ENCODE data around the gene SPRR4.

SPRR4 gene

GRCh38 chr1:152951711-152952110, 18.7 kb upstream of the SPRR4 start:
- no peaks in the 10 kb centered on the region for H3K9me3 ChIP-seq (ENCODE audit: low read length)
- H3K9ac ChIP-seq (ENCODE audit: low read length): no peak overlapping the region
- H3K4me1 ChIP-seq (ENCODE audit: insufficient read depth, low read length): no peaks in the 10 kb centered on the region

GRCh38 chr1:152953761-152954160, 16.7 kb upstream of the SPRR4 start:
- no peaks in the 10 kb centered on the region for H3K36me3 ChIP-seq (ENCODE audit: insufficient read depth, low read length)
- H3K9ac ChIP-seq (ENCODE audit: low read length): no peak overlapping the region
- H3K9me3 ChIP-seq (ENCODE audit: low read length): no peaks in the 10 kb centered on the region
- H3K27ac ChIP-seq (ENCODE audit: low read depth, low read length): no peak overlapping the region
- no peak overlapping the region for H3K4me3 ChIP-seq (ENCODE audit: low read depth in 1 of 2, low read length in 2 of 2)
- no peaks in the 10 kb centered on the region for H3K27me3 ChIP-seq (ENCODE audit: control insufficient read depth in 1 of 2, insufficient read depth in 2 of 2, low read length in 2 of 2)
- H3K4me1 ChIP-seq (ENCODE audit: insufficient read depth, low read length): no peaks in the 10 kb centered on the region

More at GRCh38 chr1:152951711-152952110, 18.7 kb upstream of the SPRR4 start:
- H3K27me3 ChIP-seq (ENCODE audit: control insufficient read depth in 1 of 2, insufficient read depth in 2 of 2, low read length in 2 of 2): no peaks in the 10 kb centered on the region
- no peak overlapping the region for H3K27ac ChIP-seq (ENCODE audit: low read depth, low read length)
- no peaks in the 10 kb centered on the region for H3K36me3 ChIP-seq (ENCODE audit: insufficient read depth, low read length)
- H3K4me3 ChIP-seq (ENCODE audit: low read depth in 1 of 2, low read length in 2 of 2): no peak overlapping the region

- Histone ChIP-seq H3K4me1 (ENCODE audit: insufficient read depth, low read length) (no peaks in the 10 kb centered on the region), H3K27ac (ENCODE audit: low read depth, low read length) (no peak overlapping the region), H3K4me3 (ENCODE audit: low read depth in 1 of 2, low read length in 2 of 2) (no peak overlapping the region)
Measured at GRCh38 chr1:152954436-152954835, 16.0 kb upstream of the SPRR4 start.

GRCh38 chr1:152957561-152957960, 12.9 kb upstream of the SPRR4 start:
- no peak overlapping the region for H3K4me3 ChIP-seq (ENCODE audit: low read depth in 1 of 2, low read length in 2 of 2)

More at GRCh38 chr1:152954436-152954835, 16.0 kb upstream of the SPRR4 start:
- Histone ChIP-seq H3K27me3 (ENCODE audit: control insufficient read depth in 1 of 2, insufficient read depth in 2 of 2, low read length in 2 of 2) (no peaks in the 10 kb centered on the region), H3K9me3 (ENCODE audit: low read length) (no peaks in the 10 kb centered on the region), H3K9ac (ENCODE audit: low read length) (no peak overlapping the region), H3K36me3 (ENCODE audit: insufficient read depth, low read length) (no peaks in the 10 kb centered on the region)

GRCh38 chr1:152959273-152959672, 11.2 kb upstream of the SPRR4 start:
- Histone ChIP-seq H3K4me3 (ENCODE audit: low read depth in 1 of 2, low read length in 2 of 2) (no peak overlapping the region), H3K36me3 (ENCODE audit: insufficient read depth, low read length) (no peaks in the 10 kb centered on the region), H3K27ac (ENCODE audit: low read depth, low read length) (no peak overlapping the region), H3K9me3 (ENCODE audit: low read length) (no peaks in the 10 kb centered on the region), H3K4me1 (ENCODE audit: insufficient read depth, low read length) (no peaks in the 10 kb centered on the region), H3K9ac (ENCODE audit: low read length) (no peak overlapping the region), H3K27me3 (ENCODE audit: control insufficient read depth in 1 of 2, insufficient read depth in 2 of 2, low read length in 2 of 2) (no peaks in the 10 kb centered on the region)

More at GRCh38 chr1:152957561-152957960, 12.9 kb upstream of the SPRR4 start:
- Histone ChIP-seq H3K27me3 (ENCODE audit: control insufficient read depth in 1 of 2, insufficient read depth in 2 of 2, low read length in 2 of 2) (no peaks in the 10 kb centered on the region), H3K9me3 (ENCODE audit: low read length) (no peaks in the 10 kb centered on the region), H3K27ac (ENCODE audit: low read depth, low read length) (no peak overlapping the region), H3K4me1 (ENCODE audit: insufficient read depth, low read length) (no peaks in the 10 kb centered on the region), H3K9ac (ENCODE audit: low read length) (no peak overlapping the region), H3K36me3 (ENCODE audit: insufficient read depth, low read length) (no peaks in the 10 kb centered on the region)

- H3K27ac ChIP-seq (ENCODE audit: low read depth, low read length): no peak overlapping the region
Measured at GRCh38 chr1:152959801-152960451, 10.5 kb upstream of the SPRR4 start.

GRCh38 chr1:152960452-152961044, 9.9 kb upstream of the SPRR4 start:
- H3K27me3 ChIP-seq (ENCODE audit: control insufficient read depth in 1 of 2, insufficient read depth in 2 of 2, low read length in 2 of 2): no peaks in the 10 kb centered on the region
- H3K9ac ChIP-seq (ENCODE audit: low read length): no peak overlapping the region
- no peaks in the 10 kb centered on the region for H3K36me3 ChIP-seq (ENCODE audit: insufficient read depth, low read length)
- H3K4me1 ChIP-seq (ENCODE audit: insufficient read depth, low read length): no peaks in the 10 kb centered on the region
- H3K9me3 ChIP-seq (ENCODE audit: low read length): no peaks in the 10 kb centered on the region
- no peak overlapping the region for H3K4me3 ChIP-seq (ENCODE audit: low read depth in 1 of 2, low read length in 2 of 2)
- no peak overlapping the region for H3K27ac ChIP-seq (ENCODE audit: low read depth, low read length)

More at GRCh38 chr1:152959801-152960451, 10.5 kb upstream of the SPRR4 start:
- H3K9me3 ChIP-seq (ENCODE audit: low read length): no peaks in the 10 kb centered on the region
- H3K27me3 ChIP-seq (ENCODE audit: control insufficient read depth in 1 of 2, insufficient read depth in 2 of 2, low read length in 2 of 2): no peaks in the 10 kb centered on the region
- no peaks in the 10 kb centered on the region for H3K36me3 ChIP-seq (ENCODE audit: insufficient read depth, low read length)
- H3K9ac ChIP-seq (ENCODE audit: low read length): no peak overlapping the region
- no peaks in the 10 kb centered on the region for H3K4me1 ChIP-seq (ENCODE audit: insufficient read depth, low read length)
- H3K4me3 ChIP-seq (ENCODE audit: low read depth in 1 of 2, low read length in 2 of 2): no peak overlapping the region

GRCh38 chr1:152961226-152961891, 9.1 kb upstream of the SPRR4 start:
- H3K4me3 ChIP-seq (ENCODE audit: low read depth in 1 of 2, low read length in 2 of 2): no peak overlapping the region
- no peaks in the 10 kb centered on the region for H3K36me3 ChIP-seq (ENCODE audit: insufficient read depth, low read length)
- H3K4me1 ChIP-seq (ENCODE audit: insufficient read depth, low read length): no peaks in the 10 kb centered on the region
- H3K27me3 ChIP-seq (ENCODE audit: control insufficient read depth in 1 of 2, insufficient read depth in 2 of 2, low read length in 2 of 2): no peaks in the 10 kb centered on the region
- H3K9ac ChIP-seq (ENCODE audit: low read length): no peak overlapping the region
- H3K9me3 ChIP-seq (ENCODE audit: low read length): no peaks in the 10 kb centered on the region
- no peak overlapping the region for H3K27ac ChIP-seq (ENCODE audit: low read depth, low read length)

- no peaks in the 10 kb centered on the region for H3K4me1 ChIP-seq (ENCODE audit: insufficient read depth, low read length)
- H3K9ac ChIP-seq (ENCODE audit: low read length): no peak overlapping the region
- no peaks in the 10 kb centered on the region for H3K9me3 ChIP-seq (ENCODE audit: low read length)
- no peaks in the 10 kb centered on the region for H3K36me3 ChIP-seq (ENCODE audit: insufficient read depth, low read length)
- H3K27ac ChIP-seq (ENCODE audit: low read depth, low read length): no peak overlapping the region
- H3K27me3 ChIP-seq (ENCODE audit: control insufficient read depth in 1 of 2, insufficient read depth in 2 of 2, low read length in 2 of 2): no peaks in the 10 kb centered on the region
- no peak overlapping the region for H3K4me3 ChIP-seq (ENCODE audit: low read depth in 1 of 2, low read length in 2 of 2)
Measured at GRCh38 chr1:152962876-152963415, 7.5 kb upstream of the SPRR4 start.

GRCh38 chr1:152964536-152964935, 5.9 kb upstream of the SPRR4 start:
- no peaks in the 10 kb centered on the region for H3K9me3 ChIP-seq (ENCODE audit: low read length)
- H3K27me3 ChIP-seq (ENCODE audit: control insufficient read depth in 1 of 2, insufficient read depth in 2 of 2, low read length in 2 of 2): no peaks in the 10 kb centered on the region
- H3K27ac ChIP-seq (ENCODE audit: low read depth, low read length): no peak overlapping the region
- no peak overlapping the region for H3K9ac ChIP-seq (ENCODE audit: low read length)
- H3K4me1 ChIP-seq (ENCODE audit: insufficient read depth, low read length): no peaks in the 10 kb centered on the region
- H3K36me3 ChIP-seq (ENCODE audit: insufficient read depth, low read length): no peaks in the 10 kb centered on the region
- no peak overlapping the region for H3K4me3 ChIP-seq (ENCODE audit: low read depth in 1 of 2, low read length in 2 of 2)

GRCh38 chr1:152965853-152966252, 4.6 kb upstream of the SPRR4 start:
- no peak overlapping the region for H3K4me3 ChIP-seq (ENCODE audit: low read depth in 1 of 2, low read length in 2 of 2)
- no peak overlapping the region for H3K27ac ChIP-seq (ENCODE audit: low read depth, low read length)
- no peaks in the 10 kb centered on the region for H3K4me1 ChIP-seq (ENCODE audit: insufficient read depth, low read length)
- no peaks in the 10 kb centered on the region for H3K9me3 ChIP-seq (ENCODE audit: low read length)
- H3K9ac ChIP-seq (ENCODE audit: low read length): no peak overlapping the region
- H3K36me3 ChIP-seq (ENCODE audit: insufficient read depth, low read length): no peaks in the 10 kb centered on the region
- no peaks in the 10 kb centered on the region for H3K27me3 ChIP-seq (ENCODE audit: control insufficient read depth in 1 of 2, insufficient read depth in 2 of 2, low read length in 2 of 2)

Measured in muscle layer of colon (tissue), 2 donors.